AG04450 (cell line): ENCODE data around the gene STPG2. TPM values are rescaled to one million over a fixed set of nuclear protein-coding genes. Genes with fewer than 3 reads are reported as not detected.

ENCODE experiments used
- CTCF ChIA-PET: fragments of 300-600, 350-600 bp; formaldehyde crosslinking; extraction: SDS; loops from one replicate; lab custom pipeline; 2022; ENCODE audit warnings: antibody characterized with exemption, inconsistent platforms; lab: Charles Lee
- POLR2A ChIA-PET: fragments of 350-600 bp; formaldehyde crosslinking; extraction: SDS; loops from one replicate; lab custom pipeline; 2021; ENCODE audit warnings: antibody characterized with exemption, inconsistent platforms; lab: Yijun Ruan, JAX
- DNase-seq: peaks from one replicate; pipeline ENCODE4 v3.0.0-alpha.2; 2011; ENCODE audit warnings: low read depth, low spot score
- H3K27ac ChIP-seq: one replicate; pipeline ENCODE4 v1.5.1; 2012; ENCODE audit warnings: low read depth, low read length, control low read depth
- H3K27me3 ChIP-seq: one replicate; pipeline ENCODE4 v1.6.0; 2012; ENCODE audit warnings: low read length; ENCODE audit not compliant: control insufficient read depth, insufficient read depth
- H3K4me3 ChIP-seq: 2 replicates; pipeline ENCODE4 v1.5.1; 2011; ENCODE audit warnings: mild to moderate bottlenecking, low read depth, low read length, control low read depth
- H3K9me3 ChIP-seq: 2 replicates; pipeline ENCODE4 v1.5.1; 2012; ENCODE audit warnings: low read length; ENCODE audit not compliant: control insufficient read depth, insufficient read depth
- CTCF ChIP-seq: IDR thresholded peaks from 2 replicates; pipeline ENCODE4 v1.5.1; 2011; ENCODE audit warnings: low read depth, low read length, control low read depth, inconsistent platforms
- polyA plus RNA-seq: library from polyadenylated mRNA; depleted of rRNA; stranded (reverse); fragments of >200 nt; gene quantifications from 2 replicates; pipeline ENCODE4 v1.2.3, GENCODE V29; 2011

Gene STPG2
- polyA plus RNA-seq, 1 experiment: not detected

- Histone ChIP-seq H3K27ac (no peak overlapping the region), H3K4me3 (no peak overlapping the region), H3K27me3 (no peaks in the 10 kb centered on the region), H3K9me3 (peaks cover 12% of the 10 kb centered on the region; the same call in 1 of the 2 replicates)
- ChIA-PET POLR2A (no interaction called here), CTCF (no interaction called here)
- no peak for TF ChIP-seq CTCF
- no peak for DNase-seq
These were observed 250.5 kb downstream of the STPG2 start for GRCh38 chr4:97892592-97893266.

GRCh38 chr4:97879942-97880341, 263.3 kb downstream of the STPG2 start:
- CTCF ChIA-PET: no interaction called here
- no peaks in the 10 kb centered on the region for H3K27me3 ChIP-seq
- no peak overlapping the region for H3K4me3 ChIP-seq
- DNase-seq: no peak
- H3K9me3 ChIP-seq: peaks cover 6% of the 10 kb centered on the region
- H3K27ac ChIP-seq: no peak overlapping the region
- no peak for TF ChIP-seq CTCF
- POLR2A ChIA-PET: no interaction called here

- no peak for DNase-seq
These were observed 275.2 kb downstream of the STPG2 start for GRCh38 chr4:97868097-97868496.

GRCh38 chr4:97867557-97868091, 275.7 kb downstream of the STPG2 start:
- no peak for DNase-seq
- no peak overlapping the region for H3K27ac ChIP-seq
- ChIA-PET POLR2A (no interaction called here), CTCF (no interaction called here)
- no peak overlapping the region for H3K4me3 ChIP-seq
- H3K27me3 ChIP-seq: no peaks in the 10 kb centered on the region
- H3K9me3 ChIP-seq: no peaks in the 10 kb centered on the region
- no peak for TF ChIP-seq CTCF

More at GRCh38 chr4:97868097-97868496, 275.2 kb downstream of the STPG2 start:
- no peak overlapping the region for H3K27ac ChIP-seq
- no peaks in the 10 kb centered on the region for H3K27me3 ChIP-seq
- CTCF ChIA-PET: no interaction called here
- H3K9me3 ChIP-seq: no peaks in the 10 kb centered on the region
- no peak overlapping the region for H3K4me3 ChIP-seq
- POLR2A ChIA-PET: no interaction called here
- TF ChIP-seq CTCF: no peak

GRCh38 chr4:97866821-97867556, 276.3 kb downstream of the STPG2 start:
- Histone ChIP-seq H3K4me3 (no peak overlapping the region), H3K27ac (no peak overlapping the region), H3K9me3 (no peaks in the 10 kb centered on the region), H3K27me3 (no peaks in the 10 kb centered on the region)
- ChIA-PET CTCF (no interaction called here), POLR2A (no interaction called here)
- TF ChIP-seq CTCF: no peak
- no peak for DNase-seq
